Heart right ventricle (tissue), 16 donors: ENCODE results near the gene ATG7. TPM values are rescaled to one million over a fixed set of nuclear protein-coding genes. Genes with fewer than 3 reads are reported as not detected.

Experiments used
- ATAC-seq, 8 donors: fragments of 200-7000 bp; cut with Tn5 transposase; one replicate each; pipeline ENCODE4 v1.9.1; 2020; ENCODE audit warnings: mild to moderate bottlenecking in 8 of 8, moderate library complexity in 8 of 8, moderate number of reproducible peaks in 1 of 8
- DNase-seq, 2 donors: peaks; one replicate each; pipeline ENCODE4 v3.0.0-alpha.2; 2020
- H3K27ac ChIP-seq, 10 donors: fragments of 200-600 bp; sonication (generic) in 2 of 10; one replicate each; pipeline versions ENCODE4 v1.5.0 to v1.8.0; 2020 to 2022; ENCODE audit warnings: mild to moderate bottlenecking in 3 of 10
- H3K27me3 ChIP-seq, 7 donors: fragments of 200-600 bp; one replicate each; pipeline ENCODE4 v1.8.0; 2021 to 2022; ENCODE audit warnings: mild to moderate bottlenecking in 2 of 7
- H3K36me3 ChIP-seq, 9 donors: fragments of 200-600 bp; sonication (generic) in 1 of 9; one replicate each; pipeline versions ENCODE4 v1.5.0 to v1.8.0; 2020 to 2022; ENCODE audit warnings: mild to moderate bottlenecking in 2 of 9
- H3K4me1 ChIP-seq, 9 donors: fragments of 200-600 bp; sonication (generic) in 1 of 9; one replicate each; pipeline versions ENCODE4 v1.5.0 to v1.8.0; 2020 to 2022; ENCODE audit warnings: mild to moderate bottlenecking in 4 of 9
- H3K4me3 ChIP-seq, 10 donors: fragments of 200-600 bp; sonication (generic) in 2 of 10; one replicate each; pipeline versions ENCODE4 v1.5.0 to v1.8.0; 2020 to 2022; ENCODE audit warnings: mild to moderate bottlenecking in 7 of 10, moderate library complexity in 2 of 10
- H3K9me3 ChIP-seq, 11 donors: fragments of 200-600 bp in 10 of 11; sonication (generic) in 2 of 11; one replicate each; pipeline versions ENCODE4 v1.5.0 to v1.8.0; 2013 to 2022; ENCODE audit warnings: mild to moderate bottlenecking in 2 of 11, control low read depth in 1 of 11, moderate library complexity in 1 of 11
- WGBS, 2 donors: extraction: QIAGEN DNeasy Blood & Tissue Kit; methylation state at CpG; one replicate each; pipeline ENCODE4 v1.1.7; 2013; ENCODE audit warnings: inconsistent platforms in 1 of 2; 5-methylcytosine and 5-hydroxymethylcytosine counted together
- intact Hi-C, 10 donors: fragments of 100-400 bp; cut with DNase I; formaldehyde crosslinking; loops; one replicate each; pipeline versions ENCODE4 v1.11.1 to v1.14.2; 2022
- polyA plus RNA-seq, 2 donors: library from polyadenylated mRNA; stranded (reverse); fragments of 200-250 nt; gene quantifications; one replicate each; pipeline ENCODE4 v1.2.3, GENCODE V29; 2013
- total RNA-seq, 10 donors: library from RNA; stranded (reverse); fragmentation: NEBNext Ultra II Directional in 3 of 10; extraction: Animal tissue kit (Norgen Biotek cat#: 25700) in 3 of 10; gene quantifications; one replicate each; pipeline versions ENCODE4 v1.2.1 to v1.2.4, GENCODE V29; 2021 to 2023
- TF ChIP-seq, protein P1 (sequence below), 9 donors: fragments of 200-600 bp; sonication (generic) in 2 of 9; IDR thresholded peaks; one replicate each; pipeline versions ENCODE4 v1.5.0 to v1.8.0; 2021 to 2022; ENCODE audit warnings: antibody characterized with exemption in 9 of 9, mild to moderate bottlenecking in 5 of 9, moderate library complexity in 1 of 9
- donor health status: Arrhythmogenic right ventricular cardiomyopathy.
- donor health status: ischemic (EF 13 %, LVEDD 7.1; RV severe dilation, severe dysfunction).
- donor health status: healthy with polysubstance abuse.
- donor health status: DM: no; HTN: yes; CAD: no.
- donor health status: DM: no; HTN: no; CAD: no.
- donor health status: ischemic (EF 25% LVEDD 6.9; RV normal size, moderate dysfunction).
- donor health status: ischemic (EF 25% LVEDD 5.7; RV mildly dilated, moderate dysfunction).
- donor health status: healthy.
- donor health status: DM: yes; HTN: yes; CAD: no.
- donor health status: Ischemic cardiomyopathy.
- donor health status: ischemic (EF 35%, LVEDD 5.7; RV mildly dilated, moderate dysfunction).
- donor health status: nonischemic (EF 11% LVEDD 7.7; RV severe dilation, severe dysfunction).
- donor health status: DM: yes; HTN: yes; CAD: no.
- donor health status: PGD.
- donor health status: ischemic (EF 29% LVEDD 5.4; RV normal size, mild dysfunction).
- donor health status: nonischemic (EF 23%, LVEDD 6.1; RV moderate dilation, normal function).

ATG7 gene
- total and polyA plus RNA-seq, 12 donors: 5.3 to 24.1 (median 16.8) TPM

DNA sequence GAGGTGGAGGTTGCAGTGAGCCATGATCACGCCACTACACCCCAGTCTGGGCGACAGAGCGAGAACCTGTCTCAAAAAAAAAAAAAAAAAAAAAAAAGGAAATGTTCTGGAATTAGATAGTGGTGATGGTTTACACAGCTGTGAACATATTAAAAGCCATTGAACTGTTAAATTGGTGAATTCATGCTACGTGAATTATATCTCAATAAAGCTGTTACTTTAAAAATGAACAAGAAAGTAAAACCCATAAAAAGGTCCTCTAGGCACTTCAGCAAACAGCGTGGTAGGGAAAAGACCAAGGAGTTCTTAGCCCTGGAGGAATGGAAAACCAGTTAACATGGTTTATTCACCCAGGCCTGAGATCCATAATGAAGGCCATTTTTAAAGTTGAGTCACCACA lies 180.1 kb downstream of the ATG7 start:
- Histone ChIP-seq H3K4me3 (no peak overlapping the region), H3K36me3 (no peaks in the 10 kb centered on the region), H3K4me1 (peaks cover 0 to 34% (median 10%) of the 10 kb centered on the region in 9 donors), H3K27me3 (no peaks in the 10 kb centered on the region), H3K27ac (peak overlapping the region in 2 of 10 donors; percentile 63 to 70), H3K9me3 (no peaks in the 10 kb centered on the region)
- ATAC-seq (no peak), DNase-seq (no peak)
- 86 to 93% methylated on average over 5 of the region's 5 CpGs for WGBS, 2 donors
- TF ChIP-seq, protein P1, sequence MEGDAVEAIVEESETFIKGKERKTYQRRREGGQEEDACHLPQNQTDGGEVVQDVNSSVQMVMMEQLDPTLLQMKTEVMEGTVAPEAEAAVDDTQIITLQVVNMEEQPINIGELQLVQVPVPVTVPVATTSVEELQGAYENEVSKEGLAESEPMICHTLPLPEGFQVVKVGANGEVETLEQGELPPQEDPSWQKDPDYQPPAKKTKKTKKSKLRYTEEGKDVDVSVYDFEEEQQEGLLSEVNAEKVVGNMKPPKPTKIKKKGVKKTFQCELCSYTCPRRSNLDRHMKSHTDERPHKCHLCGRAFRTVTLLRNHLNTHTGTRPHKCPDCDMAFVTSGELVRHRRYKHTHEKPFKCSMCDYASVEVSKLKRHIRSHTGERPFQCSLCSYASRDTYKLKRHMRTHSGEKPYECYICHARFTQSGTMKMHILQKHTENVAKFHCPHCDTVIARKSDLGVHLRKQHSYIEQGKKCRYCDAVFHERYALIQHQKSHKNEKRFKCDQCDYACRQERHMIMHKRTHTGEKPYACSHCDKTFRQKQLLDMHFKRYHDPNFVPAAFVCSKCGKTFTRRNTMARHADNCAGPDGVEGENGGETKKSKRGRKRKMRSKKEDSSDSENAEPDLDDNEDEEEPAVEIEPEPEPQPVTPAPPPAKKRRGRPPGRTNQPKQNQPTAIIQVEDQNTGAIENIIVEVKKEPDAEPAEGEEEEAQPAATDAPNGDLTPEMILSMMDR (IDR thresholded peaks at IDR 0.05): no peak
- intact Hi-C loops: no loop called here

DNA sequence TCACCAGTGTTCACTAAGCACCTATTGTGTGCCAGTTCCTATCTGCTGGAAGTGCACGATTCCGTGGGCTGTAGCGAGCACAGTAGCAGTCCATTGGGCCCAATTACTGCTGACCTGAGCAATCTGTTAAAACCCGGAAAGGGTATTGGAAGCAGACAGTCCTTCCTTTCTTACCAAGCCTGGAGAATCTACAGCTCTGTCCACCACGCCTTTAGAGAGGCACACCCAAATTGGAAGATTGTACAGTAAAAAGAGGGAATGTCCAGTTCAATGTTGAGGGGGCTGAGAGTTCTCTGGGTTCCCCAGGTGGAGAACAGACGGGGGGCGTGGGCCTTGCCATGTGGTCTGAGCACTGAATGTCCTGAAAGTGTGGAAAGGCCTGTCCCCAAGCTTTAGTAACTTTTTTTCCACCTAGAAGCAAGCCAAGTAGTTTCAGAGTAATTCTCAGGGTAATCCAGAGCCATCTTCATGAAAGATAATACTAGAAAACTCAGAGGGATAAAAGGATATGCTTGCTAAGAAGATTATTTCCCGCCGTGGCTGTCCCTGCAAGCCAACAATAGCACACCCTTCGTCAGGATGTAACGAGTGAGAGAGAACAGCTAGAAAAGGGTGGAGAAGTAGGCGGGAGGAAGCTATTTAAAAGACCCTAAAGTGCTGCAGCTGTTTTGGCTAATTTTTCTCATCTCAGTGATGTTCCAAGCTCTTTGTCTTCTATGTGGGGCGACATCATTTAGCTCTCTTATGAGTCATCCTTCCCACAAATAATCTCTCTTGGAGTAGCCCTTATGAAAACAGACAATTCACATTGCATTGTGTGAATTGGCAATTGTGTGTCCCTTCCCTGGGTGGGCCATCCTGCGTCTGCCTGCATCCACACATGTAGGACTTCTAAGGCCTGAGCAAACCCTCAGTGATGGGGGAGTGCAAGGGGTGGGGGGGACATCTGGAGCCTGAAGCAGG lies 181.0 kb downstream of the ATG7 start:
- no peak overlapping the region for H3K4me3 ChIP-seq
- H3K4me1 ChIP-seq: peaks cover 0 to 34% (median 13%) of the 10 kb centered on the region in 9 donors
- H3K27ac ChIP-seq: peak overlapping the region in 8 of 10 donors; percentile 23 to 71 (median 55)
- intact Hi-C loops: no loop called here
- peak; percentile 55 to 88 (median 78) for ATAC-seq
- 65 to 69% methylated on average over 14 of the region's 14 CpGs for WGBS, 2 donors
- H3K36me3 ChIP-seq: no peaks in the 10 kb centered on the region
- DNase-seq: peak in 1 of 2 donors; percentile 30
- TF ChIP-seq, protein P1 (IDR thresholded peaks at IDR 0.05): no peak
- H3K9me3 ChIP-seq: no peaks in the 10 kb centered on the region
- H3K27me3 ChIP-seq: no peaks in the 10 kb centered on the region

DNA sequence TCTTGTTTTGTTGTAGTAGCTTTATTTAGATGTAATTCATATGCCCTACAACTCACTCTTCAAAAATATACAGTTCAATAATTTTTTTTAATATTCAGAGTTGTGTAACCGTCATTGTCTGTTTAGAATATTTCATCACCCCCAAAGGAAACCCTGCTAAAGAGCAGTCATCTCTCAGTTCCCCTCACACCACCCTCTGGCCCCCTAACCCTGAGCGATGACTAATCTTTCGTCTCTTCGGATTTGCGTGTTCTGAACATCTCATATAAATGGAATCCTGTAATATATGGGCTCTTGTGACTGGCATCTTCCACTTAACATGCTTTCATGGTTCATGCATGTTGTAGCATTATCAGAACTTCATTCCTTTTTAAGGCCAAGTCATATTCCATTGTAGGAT lies 183.8 kb downstream of the ATG7 start:
- H3K36me3 ChIP-seq: no peaks in the 10 kb centered on the region
- no peaks in the 10 kb centered on the region for H3K27me3 ChIP-seq
- no peaks in the 10 kb centered on the region for H3K9me3 ChIP-seq
- no peak overlapping the region for H3K27ac ChIP-seq
- no peak overlapping the region for H3K4me3 ChIP-seq
- ATAC-seq (no peak), DNase-seq (no peak)
- 89 to 95% methylated on average over 5 of the region's 5 CpGs for WGBS, 2 donors
- TF ChIP-seq, protein P1 (IDR thresholded peaks at IDR 0.05): no peak
- intact Hi-C loops: no loop called here
- peaks cover 0 to 34% (median 13%) of the 10 kb centered on the region in 9 donors for H3K4me1 ChIP-seq

DNA sequence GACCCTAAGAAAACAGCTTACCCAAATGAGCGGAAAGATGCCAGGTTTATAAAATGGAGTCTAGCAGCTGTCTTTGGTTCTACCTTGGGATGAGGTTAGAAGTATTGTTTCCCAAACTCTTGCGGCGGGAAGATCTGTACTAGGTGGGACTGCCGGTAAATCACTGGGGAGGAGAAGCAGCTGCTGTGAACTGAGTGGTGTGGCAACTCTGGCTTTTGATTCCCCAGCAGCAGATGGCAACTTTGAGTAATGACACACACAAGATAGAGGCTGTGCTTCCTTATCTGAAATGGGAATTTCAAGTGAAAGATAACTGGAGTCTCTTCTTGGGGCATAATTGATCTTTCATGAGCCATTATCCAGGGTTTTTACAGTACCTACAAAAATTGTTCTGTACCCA lies 184.9 kb downstream of the ATG7 start:
- ATAC-seq: no peak
- no peaks in the 10 kb centered on the region for H3K27me3 ChIP-seq
- TF ChIP-seq, protein P1 (IDR thresholded peaks at IDR 0.05): peak in 1 of 9 donors; percentile 17
- H3K4me3 ChIP-seq: no peak overlapping the region
- intact Hi-C loops: no loop called here
- H3K36me3 ChIP-seq: no peaks in the 10 kb centered on the region
- no peaks in the 10 kb centered on the region for H3K9me3 ChIP-seq
- 94 to 97% methylated on average over 4 of the region's 4 CpGs for WGBS, 2 donors
- no peak overlapping the region for H3K27ac ChIP-seq
- peaks cover 0 to 34% (median 13%) of the 10 kb centered on the region in 9 donors for H3K4me1 ChIP-seq
- no peak for DNase-seq
